GM19455 (cell line): ENCODE data around the gene MORN4.

Source experiments
- ATAC-seq: cut with Tn5 transposase; IDR thresholded peaks from one replicate; pipeline ENCODE4 v1.9.1; 2021; ENCODE audit not compliant: unreplicated experiment

MORN4 gene

GRCh38 chr10:97575127-97575668 lies 58.1 kb downstream of the MORN4 start:
- ATAC-seq = no peak

GRCh38 chr10:97574374-97575126 lies 58.8 kb downstream of the MORN4 start:
- no peak for ATAC-seq

GRCh38 chr10:97573672-97574071 lies 59.6 kb downstream of the MORN4 start:
- no peak for ATAC-seq

- ATAC-seq = no peak
Observed at GRCh38 chr10:97573021-97573420, 60.3 kb downstream of the MORN4 start.

DNA sequence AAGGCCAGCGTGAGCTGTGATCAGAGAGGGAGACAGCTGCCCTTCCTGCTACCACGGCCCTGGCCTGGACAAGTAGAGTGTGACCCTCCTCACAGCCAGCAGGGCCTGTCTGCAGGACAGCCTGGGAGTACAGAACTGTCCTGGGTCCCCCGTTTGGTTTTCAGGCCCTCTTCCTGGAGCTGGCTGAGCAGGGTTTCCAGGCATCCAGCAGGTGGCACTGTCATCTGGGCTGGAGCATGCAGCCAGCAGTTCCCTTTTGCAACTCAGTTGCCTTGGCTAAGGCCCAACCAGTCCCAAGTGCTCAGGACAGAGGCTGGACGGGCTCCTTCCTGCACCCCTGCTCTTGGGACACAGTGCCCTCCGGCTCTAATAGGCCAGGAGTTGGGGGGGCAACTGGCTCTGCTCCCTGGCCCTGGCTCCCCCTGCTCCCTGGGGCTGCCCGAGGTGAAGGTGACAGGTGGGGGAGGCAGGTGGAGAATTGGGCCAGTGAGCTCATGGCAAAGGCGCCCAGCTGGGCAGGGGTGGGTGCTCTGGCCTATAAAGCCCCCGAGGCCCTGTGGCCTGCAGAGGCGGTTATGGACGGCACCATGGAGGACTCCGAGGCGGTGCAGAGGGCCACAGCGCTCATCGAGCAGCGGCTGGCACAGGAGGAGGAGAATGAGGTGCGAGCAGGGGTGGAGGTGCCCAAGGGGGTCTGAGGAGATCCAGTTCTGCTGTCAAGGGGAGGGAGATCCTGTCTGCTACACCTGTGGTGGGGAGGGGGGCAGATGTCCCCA lies 60.9 kb downstream of the MORN4 start, which contains the start of gene ANKRD2:
Gene ANKRD2 (plus strand): TSS at position 566 of the 776 bp plus-strand sequence. CDS start 10 bp downstream, at position 576.
- no peak for ATAC-seq

- ATAC-seq = no peak
Observed at GRCh38 chr10:97571622-97572021, 61.7 kb downstream of the MORN4 start.

GRCh38 chr10:97570789-97571471 lies 62.4 kb downstream of the MORN4 start:
- ATAC-seq = no peak

DNA sequence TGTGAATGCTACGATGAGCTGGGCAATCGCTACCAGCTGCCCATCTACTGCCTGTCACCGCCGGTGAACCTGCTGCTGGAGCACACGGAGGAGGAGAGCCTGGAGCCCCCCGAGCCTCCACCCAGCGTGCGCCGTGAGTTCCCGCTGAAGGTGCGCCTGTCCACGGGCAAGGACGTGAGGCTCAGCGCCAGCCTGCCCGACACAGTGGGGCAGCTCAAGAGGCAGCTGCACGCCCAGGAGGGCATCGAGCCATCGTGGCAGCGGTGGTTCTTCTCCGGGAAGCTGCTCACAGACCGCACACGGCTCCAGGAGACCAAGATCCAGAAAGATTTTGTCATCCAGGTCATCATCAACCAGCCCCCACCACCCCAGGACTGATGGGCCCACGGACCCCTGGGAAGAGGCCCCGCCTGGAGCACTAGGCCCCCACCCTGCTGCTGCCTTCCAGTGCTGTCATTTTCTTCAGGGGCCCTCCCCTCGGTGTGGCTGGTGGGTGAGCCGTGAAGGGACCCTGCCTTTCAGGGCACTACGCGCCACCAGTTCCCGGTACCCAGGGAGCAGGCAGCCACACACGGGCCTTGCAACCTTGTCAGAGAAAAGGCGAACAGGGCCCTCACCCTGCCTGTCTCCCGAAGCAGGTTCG lies 63.0 kb downstream of the MORN4 start:
- no peak for ATAC-seq

- ATAC-seq = no peak
Observed at GRCh38 chr10:97567891-97568290, 65.4 kb downstream of the MORN4 start.

DNA sequence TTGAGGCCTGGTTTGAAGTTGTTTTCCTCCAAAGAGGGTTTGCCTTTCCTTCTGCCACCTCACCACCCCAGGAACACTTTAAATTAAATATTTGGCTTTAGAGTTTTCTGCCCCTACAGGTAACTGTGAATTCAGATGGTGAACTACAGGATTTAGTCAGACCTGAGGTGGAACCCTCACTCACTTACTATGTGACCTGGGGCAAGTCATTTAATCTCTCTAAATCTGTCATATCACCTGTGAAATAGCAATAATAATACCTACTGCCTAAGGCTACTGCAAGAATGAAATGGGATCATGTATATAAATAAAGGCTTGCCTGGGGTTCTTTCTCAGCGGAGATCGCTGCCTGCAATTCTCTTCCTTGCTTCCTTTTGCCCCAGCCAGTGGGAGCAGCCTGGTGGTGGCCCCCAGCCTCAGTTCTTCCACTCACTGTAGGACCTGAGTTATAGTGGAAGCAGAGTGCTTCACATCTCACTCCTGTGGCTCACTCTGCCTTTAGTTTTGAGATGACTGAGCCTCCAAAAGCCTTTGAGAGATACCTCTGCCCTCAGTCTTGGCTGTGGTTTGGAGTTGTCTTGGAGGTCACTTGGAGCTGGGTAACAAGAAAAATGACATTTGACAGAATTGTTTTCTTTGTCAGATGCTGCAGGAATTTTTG lies 66.8 kb downstream of the MORN4 start:
- ATAC-seq = no peak

DNA sequence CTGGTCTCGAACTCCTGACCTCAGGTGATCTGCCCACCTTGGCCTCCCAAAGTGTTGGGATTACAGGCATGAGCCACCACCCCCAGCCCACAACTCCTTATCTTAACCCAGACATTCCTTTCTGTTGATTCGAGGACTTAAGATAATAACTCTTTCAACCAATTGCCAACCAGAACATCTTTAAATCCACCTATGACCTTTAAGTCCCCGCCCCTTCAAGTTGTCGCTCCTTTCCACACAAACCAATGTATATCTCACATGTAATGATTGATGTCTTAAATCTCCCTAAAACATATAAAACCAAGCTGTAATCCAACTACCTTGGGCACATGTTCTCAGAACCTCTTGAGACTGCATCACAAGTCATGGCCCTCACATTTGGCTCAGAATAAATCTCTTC lies 68.5 kb downstream of the MORN4 start:
- no peak for ATAC-seq
